GM13976 (cell line): ENCODE data around the gene JUN.

Experiments
- DNase-seq: peaks from one replicate; pipeline ENCODE4 v3.0.0; 2012; ENCODE audit warnings: low spot score
- CTCF ChIP-seq: IDR thresholded peaks from 2 replicates; pipeline ENCODE4 v1.5.1; 2012; ENCODE audit warnings: borderline replicate concordance, mild to moderate bottlenecking; ENCODE audit not compliant: insufficient read depth; ENCODE audit errors: extremely low read depth, missing control alignments, control extremely low read depth
- in situ Hi-C: fragments of 300-500 bp; cut with MboI; formaldehyde crosslinking; loops from one replicate; pipeline ENCODE4 v1.12.0; 2022; ENCODE audit warnings: low sequenced_read_pairs, mixed read lengths, inconsistent platforms; ENCODE audit not compliant: unreplicated experiment

Gene JUN

GRCh38 chr1:58811303-58811702 lies 27.5 kb upstream of the JUN start:
- no peak for DNase-seq
- TF ChIP-seq CTCF: no peak
- in situ Hi-C loops: no loop called here

- no peak for TF ChIP-seq CTCF
- DNase-seq: no peak
- in situ Hi-C loops: no loop called here
These were observed 25.6 kb upstream of the JUN start for GRCh38 chr1:58809325-58810010.

- in situ Hi-C loops: no loop called here
- no peak for TF ChIP-seq CTCF
These were observed 24.2 kb upstream of the JUN start for GRCh38 chr1:58808077-58808476.

GRCh38 chr1:58805716-58806571 lies 22.1 kb upstream of the JUN start:
- no peak for DNase-seq
- in situ Hi-C loops: no loop called here
- TF ChIP-seq CTCF: no peak

More at GRCh38 chr1:58808077-58808476, 24.2 kb upstream of the JUN start:
- no peak for DNase-seq

GRCh38 chr1:58804853-58805565 lies 21.2 kb upstream of the JUN start:
- no peak for DNase-seq
- in situ Hi-C loops: no loop called here
- no peak for TF ChIP-seq CTCF

- no peak for DNase-seq
- no peak for TF ChIP-seq CTCF
- in situ Hi-C loops: no loop called here
These were observed 20.0 kb upstream of the JUN start for GRCh38 chr1:58803858-58804257.
